ENCODE results near the gene TPM3.

GRCh38 chr1:154167461-154167860 is 24.4 kb downstream of the TPM3 start:
- no peak for TF ChIP-seq EP300 (conservative IDR thresholded peaks at IDR 0.05; ENCODE audit: poor library complexity, severe bottlenecking)
- TF ChIP-seq EZH2 (IDR thresholded peaks at IDR 0.05; ENCODE audit: borderline replicate concordance, insufficient read depth, low read length, poor library complexity, severe bottlenecking), result no peak
- TF ChIP-seq CTCF (IDR thresholded peaks at IDR 0.05; ENCODE audit: poor library complexity, severe bottlenecking), result no peak
- TF ChIP-seq TAF1 (IDR thresholded peaks at IDR 0.05; ENCODE audit: low read depth), result no peak
